SK-N-MC (cell line): ENCODE results near the gene GMDS.

Experiments used
- DNase-seq: peaks from one replicate; pipeline ENCODE4 v3.0.0-alpha.2; 2011; ENCODE audit warnings: low read depth, low spot score
- H3K27ac ChIP-seq: fragments of 200-600 bp; sonication (generic); 2 replicates; pipeline ENCODE4 v1.5.1; 2016; ENCODE audit warnings: mixed run types
- H3K36me3 ChIP-seq: fragments of 200-600 bp; sonication (generic); 2 replicates; pipeline ENCODE4 v1.6.1; 2017; ENCODE audit warnings: antibody characterized with exemption, low read length, mixed read lengths; ENCODE audit not compliant: insufficient read depth
- H3K4me3 ChIP-seq: fragments of 200-600 bp; sonication (generic); 2 replicates; pipeline ENCODE4 v1.5.1; 2016
- H3K9ac ChIP-seq: fragments of 200-600 bp; sonication (generic); 2 replicates; pipeline ENCODE4 v1.8.0; 2017; ENCODE audit warnings: mixed run types, mixed read lengths; ENCODE audit not compliant: insufficient read length
- H3K9me3 ChIP-seq: fragments of 200-600 bp; sonication (generic); 2 replicates; pipeline ENCODE4 v1.6.1; 2017; ENCODE audit warnings: low read depth, mild to moderate bottlenecking, antibody characterized with exemption, low read length, moderate library complexity, mixed read lengths
- EZH2 ChIP-seq: fragments of 200-600 bp; sonication (generic); IDR thresholded peaks from one replicate; pipeline ENCODE4 v1.6.1; 2017; ENCODE audit warnings: antibody characterized with exemption
- FOXP2 ChIP-seq: optimal IDR thresholded peaks from 2 replicates; pipeline ENCODE3; 2011; ENCODE audit warnings: mild to moderate bottlenecking, moderate library complexity; ENCODE audit not compliant: insufficient read depth; ENCODE audit errors: extremely low read length, control extremely low read depth
- POLR2AphosphoS5 ChIP-seq: IDR thresholded peaks from 2 replicates; pipeline ENCODE4 v1.6.1; 2012; ENCODE audit warnings: mild to moderate bottlenecking, low read depth, low read length, borderline replicate concordance

Gene GMDS

GRCh38 chr6:1766654-1767053 lies 478.8 kb downstream of the GMDS start:
- H3K9me3 ChIP-seq, result no peaks in the 10 kb centered on the region
- H3K36me3 ChIP-seq, result no peaks in the 10 kb centered on the region
- H3K4me3 ChIP-seq, result no peak overlapping the region
- no peak overlapping the region for H3K27ac ChIP-seq
- H3K9ac ChIP-seq, result no peak overlapping the region
- TF ChIP-seq POLR2AphosphoS5, result no peak
- no peak for TF ChIP-seq FOXP2
- no peak for TF ChIP-seq EZH2
- DNase-seq, result no peak

- Histone ChIP-seq H3K4me3 (no peak overlapping the region), H3K36me3 (no peaks in the 10 kb centered on the region), H3K9me3 (no peaks in the 10 kb centered on the region), H3K9ac (no peak overlapping the region), H3K27ac (no peak overlapping the region)
- DNase-seq, result no peak
- TF ChIP-seq EZH2 (no peak), POLR2AphosphoS5 (no peak), FOXP2 (no peak)
These were observed 480.1 kb downstream of the GMDS start for GRCh38 chr6:1765160-1765903.

DNA sequence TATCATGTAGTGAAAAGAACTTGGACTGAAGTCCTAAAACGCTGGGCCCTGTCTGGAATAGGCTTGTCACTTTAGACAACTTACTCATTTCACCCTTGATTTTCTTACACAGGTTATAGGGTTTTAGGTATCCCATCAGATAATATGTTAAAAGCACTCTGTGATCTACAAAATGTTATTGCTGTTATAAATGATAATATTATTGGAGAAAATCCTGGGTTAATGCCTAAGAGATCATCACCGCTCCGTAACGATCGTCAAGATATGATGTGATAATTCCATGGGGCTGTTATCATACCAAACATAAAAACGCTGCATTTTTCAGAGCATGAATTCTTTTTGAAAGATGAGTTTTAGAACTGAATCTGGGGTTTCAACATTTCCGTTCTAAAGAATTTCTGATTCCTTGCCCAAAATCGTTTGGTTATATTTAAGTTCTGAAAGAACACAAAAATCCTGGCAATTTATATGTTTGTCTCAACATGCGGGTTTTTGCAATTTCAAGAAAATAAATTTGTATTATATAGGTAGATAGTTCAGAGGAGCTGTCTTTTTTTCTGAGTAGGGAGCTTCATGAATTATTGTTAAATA lies 480.9 kb downstream of the GMDS start:
- DNase-seq, result no peak
- Histone ChIP-seq H3K9ac (no peak overlapping the region), H3K9me3 (no peaks in the 10 kb centered on the region), H3K27ac (no peak overlapping the region), H3K36me3 (no peaks in the 10 kb centered on the region), H3K4me3 (no peak overlapping the region)
- no peak for TF ChIP-seq EZH2
- TF ChIP-seq POLR2AphosphoS5, result no peak
- no peak for TF ChIP-seq FOXP2

DNA sequence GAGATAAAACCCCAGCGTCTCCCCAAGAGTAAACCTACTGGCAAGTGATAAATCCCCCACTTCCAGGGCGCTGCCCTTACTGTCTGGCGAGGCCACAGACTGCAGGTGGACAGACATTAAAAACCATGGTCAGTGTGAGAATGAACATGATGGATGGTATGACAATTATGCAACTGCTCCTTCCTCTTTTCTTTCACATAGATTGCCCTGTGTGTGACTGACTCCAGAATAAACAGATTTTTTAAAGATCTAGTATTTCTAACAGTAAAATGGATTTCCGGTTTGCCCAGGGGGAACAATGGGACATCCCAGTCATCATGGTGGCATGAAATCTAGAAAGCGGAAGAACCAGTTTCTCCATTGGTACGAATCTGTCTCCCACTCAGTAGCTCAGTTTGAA lies 482.0 kb downstream of the GMDS start:
- Histone ChIP-seq H3K36me3 (no peaks in the 10 kb centered on the region), H3K27ac (no peak overlapping the region), H3K9ac (no peak overlapping the region), H3K4me3 (no peak overlapping the region), H3K9me3 (no peaks in the 10 kb centered on the region)
- TF ChIP-seq EZH2 (no peak), FOXP2 (no peak)
- DNase-seq, result no peak

- TF ChIP-seq EZH2, result no peak
- TF ChIP-seq POLR2AphosphoS5, result no peak
- TF ChIP-seq FOXP2, result no peak
- H3K27ac ChIP-seq, result peak overlapping the region; percentile 8; the same call in 1 of the 2 replicates
These were observed 483.2 kb downstream of the GMDS start for GRCh38 chr6:1762203-1762602.

DNA sequence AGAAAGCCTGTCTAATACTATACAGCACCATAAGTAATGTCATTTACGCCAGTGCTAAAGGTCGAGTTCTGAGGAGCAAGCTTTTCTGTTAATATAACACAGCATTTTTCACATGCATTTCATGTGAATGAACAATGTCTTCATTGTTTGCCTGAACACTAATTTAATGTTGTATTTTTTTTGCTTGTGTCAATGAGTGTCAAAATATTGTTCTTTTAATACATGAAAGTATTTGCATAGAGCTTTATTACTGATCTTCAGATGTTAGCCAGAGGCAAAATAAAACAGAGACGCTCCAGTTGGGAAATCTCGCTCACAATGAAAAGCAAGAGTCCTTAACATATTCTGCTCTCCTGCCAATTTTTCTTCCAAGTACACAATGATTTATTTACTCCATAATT lies 483.9 kb downstream of the GMDS start:
- Histone ChIP-seq H3K36me3 (no peaks in the 10 kb centered on the region), H3K27ac (peak overlapping the region; percentile 8; the same call in 1 of the 2 replicates), H3K9me3 (no peaks in the 10 kb centered on the region), H3K9ac (no peak overlapping the region), H3K4me3 (peak overlapping the region; percentile 45)
- peak; percentile 77 for DNase-seq
- peak; percentile 65 for TF ChIP-seq FOXP2
- no peak; the same call in 1 of the 2 replicates for TF ChIP-seq POLR2AphosphoS5

More at GRCh38 chr6:1762203-1762602, 483.2 kb downstream of the GMDS start:
- peak overlapping the region; percentile 45 for H3K4me3 ChIP-seq
- DNase-seq, result no peak
- H3K9me3 ChIP-seq, result no peaks in the 10 kb centered on the region
- no peaks in the 10 kb centered on the region for H3K36me3 ChIP-seq
- H3K9ac ChIP-seq, result no peak overlapping the region

DNA sequence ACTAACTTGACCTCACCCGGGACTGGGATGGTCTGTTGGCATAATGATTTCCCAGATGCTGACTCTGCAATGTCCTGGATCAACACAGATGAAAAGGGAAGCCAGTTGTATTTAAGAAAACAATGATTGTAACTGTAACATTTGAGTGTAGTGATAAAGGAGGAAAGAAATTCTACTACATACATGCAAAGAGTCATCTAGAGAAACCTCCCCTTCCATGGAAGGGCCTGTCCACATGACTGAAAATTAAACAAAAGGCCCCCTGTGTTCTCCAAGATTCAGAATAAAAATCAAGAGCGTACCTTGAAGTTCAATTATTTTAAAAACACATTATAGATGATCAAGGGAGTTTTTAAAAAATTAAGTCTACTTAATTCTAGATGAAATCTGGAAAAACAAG lies 484.5 kb downstream of the GMDS start:
- Histone ChIP-seq H3K27ac (no peak overlapping the region), H3K9me3 (no peaks in the 10 kb centered on the region), H3K9ac (no peak overlapping the region), H3K36me3 (no peaks in the 10 kb centered on the region), H3K4me3 (no peak overlapping the region)
- no peak for DNase-seq
- no peak for TF ChIP-seq POLR2AphosphoS5
- TF ChIP-seq FOXP2, result no peak
- TF ChIP-seq EZH2, result no peak

- H3K9me3 ChIP-seq, result no peaks in the 10 kb centered on the region
- no peak for DNase-seq
- TF ChIP-seq EZH2 (no peak), FOXP2 (no peak), POLR2AphosphoS5 (no peak)
These were observed 485.5 kb downstream of the GMDS start for GRCh38 chr6:1759870-1760269.

More at GRCh38 chr6:1759870-1760269, 485.5 kb downstream of the GMDS start:
- Histone ChIP-seq H3K27ac (no peak overlapping the region), H3K36me3 (no peaks in the 10 kb centered on the region), H3K4me3 (no peak overlapping the region), H3K9ac (no peak overlapping the region)
